Keratinocyte (primary cell): ENCODE data around the gene SYNPR. TPM values are rescaled to one million over a fixed set of nuclear protein-coding genes. Genes with fewer than 3 reads are reported as not detected.

Experiments used
- DNase-seq: peaks from one replicate; pipeline ENCODE4 v3.0.0-alpha.2; 2011; ENCODE audit warnings: low read depth, missing footprints, low spot score
- FAIRE-seq: peaks from 2 replicates; lab custom pipeline; 2011; peaks lifted over from hg19 to GRCh38; lab: Jason Lieb, UNC
- H2AFZ ChIP-seq: 2 replicates; pipeline ENCODE4 v1.6.0; 2012; ENCODE audit warnings: low read length, control low read depth, inconsistent platforms; ENCODE audit not compliant: control insufficient read depth
- H3K27ac ChIP-seq: 2 replicates; pipeline ENCODE4 v1.5.1; 2011; ENCODE audit warnings: low read length; ENCODE audit not compliant: control insufficient read depth, insufficient read depth
- H3K27me3 ChIP-seq: 3 replicates; pipeline ENCODE4 v1.6.0; 2011; ENCODE audit warnings: low read length; ENCODE audit not compliant: control insufficient read depth, insufficient read depth; ENCODE audit errors: extremely low read depth
- H3K36me3 ChIP-seq, 2 experiments: 2 replicates in 1 of 2; 3 replicates in 1 of 2; pipeline ENCODE4 v1.5.1; 2011; ENCODE audit warnings: low read length in 2 of 2, mild to moderate bottlenecking in 1 of 2; ENCODE audit not compliant: control insufficient read depth in 2 of 2, insufficient read depth in 2 of 2; ENCODE audit errors: extremely low read depth in 1 of 2
- H3K4me1 ChIP-seq: 3 replicates; pipeline ENCODE4 v1.5.1; 2011; ENCODE audit warnings: low read length; ENCODE audit not compliant: control insufficient read depth, insufficient read depth; ENCODE audit errors: extremely low read depth
- H3K4me2 ChIP-seq: 3 replicates; pipeline ENCODE4 v1.6.0; 2011; ENCODE audit warnings: low read depth, low read length; ENCODE audit not compliant: control insufficient read depth, insufficient read depth; ENCODE audit errors: extremely low read depth
- H3K4me3 ChIP-seq, 3 experiments: fragments of 200-600 bp in 1 of 3; sonication (generic) in 1 of 3; 2 replicates in 2 of 3; 3 replicates in 1 of 3; pipeline ENCODE4 v1.5.1; 2011 to 2016; ENCODE audit warnings: low read length in 3 of 3, mild to moderate bottlenecking in 3 of 3, control low read depth in 2 of 3, inconsistent platforms in 1 of 3, low read depth in 1 of 3, mixed read lengths in 1 of 3, mixed run types in 1 of 3, moderate library complexity in 1 of 3; ENCODE audit not compliant: control insufficient read depth in 2 of 3, insufficient read depth in 2 of 3; ENCODE audit errors: extremely low read depth in 1 of 3
- H3K79me2 ChIP-seq: 2 replicates; pipeline ENCODE4 v1.6.0; 2012; ENCODE audit warnings: low read length; ENCODE audit not compliant: control insufficient read depth, insufficient read depth
- H3K9ac ChIP-seq: 3 replicates; pipeline ENCODE4 v1.6.0; 2011; ENCODE audit warnings: low read length; ENCODE audit not compliant: control insufficient read depth, insufficient read depth; ENCODE audit errors: extremely low read depth
- H3K9me1 ChIP-seq: 3 replicates; pipeline ENCODE4 v1.6.0; 2011; ENCODE audit warnings: low read length; ENCODE audit not compliant: control insufficient read depth, insufficient read depth; ENCODE audit errors: extremely low read depth
- H3K9me3 ChIP-seq: 2 replicates; pipeline ENCODE4 v1.5.1; 2012; ENCODE audit warnings: low read depth, low read length; ENCODE audit not compliant: control insufficient read depth
- H4K20me1 ChIP-seq: 3 replicates; pipeline ENCODE4 v1.6.0; 2011; ENCODE audit warnings: low read length; ENCODE audit not compliant: control insufficient read depth, insufficient read depth; ENCODE audit errors: extremely low read depth
- EZH2 ChIP-seq: IDR thresholded peaks from one replicate; pipeline ENCODE4 v1.6.1; 2012; ENCODE audit warnings: inconsistent platforms, mild to moderate bottlenecking, low read length, moderate library complexity
- dilution Hi-C: fragments of 300-500 bp; cut with MboI; formaldehyde crosslinking; loops from one replicate; pipeline ENCODE4 v1.7.0; 2020; ENCODE audit warnings: low sequenced_read_pairs; ENCODE audit not compliant: extremely low pct_ligation_motif_present
- polyA plus RNA-seq, 5 experiments: library from polyadenylated mRNA; depleted of rRNA in 3 of 5; stranded (reverse) in 3 of 5; stranded (forward) in 1 of 5; unstranded in 1 of 5; fragments of >200 nt; gene quantifications; 1 replicate in 1 of 5; 2 replicates in 3 of 5; 3 replicates in 1 of 5; pipeline versions ENCODE4 v1.2.1 to v1.2.3, GENCODE V29; 2011 to 2012; ENCODE audit warnings: missing spikeins in 2 of 5, low read depth in 1 of 5, low replicate concordance in 1 of 5
- TF ChIP-seq, protein P1 (sequence below), 3 experiments: IDR thresholded peaks in 1 of 3; conservative IDR thresholded peaks in 1 of 3; optimal IDR thresholded peaks in 1 of 3; 2 replicates in 2 of 3; 3 replicates in 1 of 3; pipeline versions ENCODE3 to v1.5.1; 2011; ENCODE audit warnings: low read length in 3 of 3, mild to moderate bottlenecking in 3 of 3, moderate library complexity in 2 of 3, control low read depth in 1 of 3, inconsistent platforms in 1 of 3; ENCODE audit not compliant: insufficient read depth in 2 of 3; ENCODE audit errors: extremely low read depth in 1 of 3

Gene SYNPR
- polyA plus RNA-seq, 1 donor (not counting 4 experiments of a cell fraction or from before 2014, with no cell fraction given): not detected

DNA sequence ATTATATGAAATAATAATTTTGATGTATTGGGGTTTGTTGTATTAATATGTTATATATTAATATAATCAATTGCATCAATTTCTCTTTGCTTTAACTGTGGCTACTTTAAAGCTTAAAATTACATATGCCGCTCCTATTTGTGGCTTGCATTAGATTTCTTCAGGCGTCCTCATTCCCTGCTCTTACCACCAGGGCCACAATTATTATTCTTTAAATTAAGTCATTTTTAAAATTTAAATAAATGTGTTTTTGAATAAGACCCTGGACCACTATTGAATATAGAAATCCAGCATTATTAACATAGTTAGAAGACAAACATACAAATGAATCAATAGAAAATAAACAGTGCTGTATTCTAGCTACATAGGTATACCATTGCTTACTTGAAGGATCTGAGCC, 318.9 kb downstream of the SYNPR start:
- Histone ChIP-seq H3K36me3 (no peaks in the 10 kb centered on the region), H3K27me3 (no peaks in the 10 kb centered on the region), H3K4me2 (no peak overlapping the region), H3K4me1 (no peaks in the 10 kb centered on the region), H3K9me1 (no peaks in the 10 kb centered on the region), H3K4me3 (no peak overlapping the region), H3K79me2 (no peaks in the 10 kb centered on the region), H4K20me1 (no peaks in the 10 kb centered on the region), H3K27ac (no peak overlapping the region), H2AFZ (no peak overlapping the region), H3K9ac (no peak overlapping the region), H3K9me3 (no peaks in the 10 kb centered on the region)
- FAIRE-seq: no peak
- dilution Hi-C loops: no loop called here
- TF ChIP-seq, protein P1, sequence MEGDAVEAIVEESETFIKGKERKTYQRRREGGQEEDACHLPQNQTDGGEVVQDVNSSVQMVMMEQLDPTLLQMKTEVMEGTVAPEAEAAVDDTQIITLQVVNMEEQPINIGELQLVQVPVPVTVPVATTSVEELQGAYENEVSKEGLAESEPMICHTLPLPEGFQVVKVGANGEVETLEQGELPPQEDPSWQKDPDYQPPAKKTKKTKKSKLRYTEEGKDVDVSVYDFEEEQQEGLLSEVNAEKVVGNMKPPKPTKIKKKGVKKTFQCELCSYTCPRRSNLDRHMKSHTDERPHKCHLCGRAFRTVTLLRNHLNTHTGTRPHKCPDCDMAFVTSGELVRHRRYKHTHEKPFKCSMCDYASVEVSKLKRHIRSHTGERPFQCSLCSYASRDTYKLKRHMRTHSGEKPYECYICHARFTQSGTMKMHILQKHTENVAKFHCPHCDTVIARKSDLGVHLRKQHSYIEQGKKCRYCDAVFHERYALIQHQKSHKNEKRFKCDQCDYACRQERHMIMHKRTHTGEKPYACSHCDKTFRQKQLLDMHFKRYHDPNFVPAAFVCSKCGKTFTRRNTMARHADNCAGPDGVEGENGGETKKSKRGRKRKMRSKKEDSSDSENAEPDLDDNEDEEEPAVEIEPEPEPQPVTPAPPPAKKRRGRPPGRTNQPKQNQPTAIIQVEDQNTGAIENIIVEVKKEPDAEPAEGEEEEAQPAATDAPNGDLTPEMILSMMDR (optimal IDR thresholded peaks at IDR 0.05 in 1 of 3, IDR thresholded peaks at IDR 0.05 in 1 of 3, conservative IDR thresholded peaks at IDR 0.05 in 1 of 3; ENCODE audit: extremely low read depth in 1 of 3, insufficient read depth in 2 of 3, low read length in 3 of 3): no peak
- no peak for TF ChIP-seq EZH2
- no peak for DNase-seq

DNA sequence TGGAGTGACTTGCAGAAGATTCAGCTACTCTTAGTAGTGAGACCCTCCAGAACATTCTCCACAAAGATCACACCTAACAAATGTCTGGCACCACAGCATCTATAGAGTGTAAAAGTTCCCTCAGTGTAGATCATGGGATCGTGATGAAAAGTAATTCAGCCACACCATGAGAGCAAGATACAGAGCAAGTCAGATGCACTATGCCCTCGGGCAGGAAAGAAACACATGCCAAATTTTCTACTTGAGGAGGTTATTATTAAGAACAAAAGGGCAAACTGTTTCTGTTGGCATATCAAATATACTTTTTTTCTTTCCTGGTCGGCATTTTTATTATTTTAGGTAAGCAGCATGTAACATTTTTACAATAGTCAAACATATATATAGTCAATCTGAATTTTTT, 329.6 kb downstream of the SYNPR start:
- H3K9ac ChIP-seq: no peak overlapping the region
- DNase-seq (no peak), FAIRE-seq (no peak)
- no peaks in the 10 kb centered on the region for H3K4me1 ChIP-seq
- no peak overlapping the region for H3K4me3 ChIP-seq
- H3K27ac ChIP-seq: no peak overlapping the region
- TF ChIP-seq, protein P1 (optimal IDR thresholded peaks at IDR 0.05 in 1 of 3, IDR thresholded peaks at IDR 0.05 in 1 of 3, conservative IDR thresholded peaks at IDR 0.05 in 1 of 3; ENCODE audit: extremely low read depth in 1 of 3, insufficient read depth in 2 of 3, low read length in 3 of 3): no peak
- no peak for TF ChIP-seq EZH2
- no peaks in the 10 kb centered on the region for H3K9me1 ChIP-seq
- dilution Hi-C loops: no loop called here
- H3K9me3 ChIP-seq: no peaks in the 10 kb centered on the region
- H3K27me3 ChIP-seq: no peaks in the 10 kb centered on the region
- no peak overlapping the region for H3K4me2 ChIP-seq
- no peaks in the 10 kb centered on the region for H3K79me2 ChIP-seq
- H2AFZ ChIP-seq: no peak overlapping the region
- no peaks in the 10 kb centered on the region for H3K36me3 ChIP-seq
- no peaks in the 10 kb centered on the region for H4K20me1 ChIP-seq
